Left lung (tissue), 10 donors: ENCODE measurements around the gene TSPAN5. TPM values are rescaled to one million over a fixed set of nuclear protein-coding genes. Genes with fewer than 3 reads are reported as not detected.

Experiments
- ATAC-seq: fragments of 200-7000 bp; cut with Tn5 transposase; one replicate; pipeline ENCODE4 v1.9.1; 2020; ENCODE audit warnings: moderate library complexity
- DNase-seq, 4 donors: peaks; one replicate each; pipeline ENCODE4 v3.0.0-alpha.2; 2013 to 2020
- H3K27ac ChIP-seq, 2 donors: fragments of 200-600 bp; sonication (generic) in 1 of 2; one replicate each; pipeline versions ENCODE4 v1.5.0 to v1.8.0; 2020 to 2021
- H3K27me3 ChIP-seq, 2 donors: fragments of 200-600 bp; sonication (generic) in 1 of 2; one replicate each; pipeline versions ENCODE4 v1.5.0 to v1.8.0; 2020 to 2021
- H3K36me3 ChIP-seq, 2 donors: fragments of 200-600 bp; sonication (generic) in 1 of 2; one replicate each; pipeline versions ENCODE4 v1.5.0 to v1.8.0; 2020 to 2021
- H3K4me1 ChIP-seq, 2 donors: fragments of 200-600 bp; one replicate each; pipeline ENCODE4 v1.8.0; 2021
- H3K4me3 ChIP-seq, 2 donors: fragments of 200-600 bp; sonication (generic) in 1 of 2; one replicate each; pipeline versions ENCODE4 v1.5.0 to v1.8.0; 2020 to 2021; ENCODE audit warnings: mild to moderate bottlenecking in 1 of 2
- H3K9me3 ChIP-seq, 2 donors: fragments of 200-600 bp; sonication (generic) in 1 of 2; one replicate each; pipeline versions ENCODE4 v1.5.0 to v1.8.0; 2020 to 2021
- CTCF ChIP-seq, 2 donors: fragments of 200-600 bp; sonication (generic) in 1 of 2; IDR thresholded peaks; one replicate each; pipeline versions ENCODE4 v1.5.0 to v1.8.0; 2021; ENCODE audit warnings: antibody characterized with exemption in 2 of 2
- intact Hi-C, 2 donors: fragments of 100-400 bp; cut with DNase I; formaldehyde crosslinking; loops; one replicate each; pipeline versions ENCODE4 v1.11.2 to v1.14.2; 2022
- polyA plus RNA-seq, 6 donors: library from polyadenylated mRNA; unstranded; fragments of 120-200 nt; gene quantifications; one replicate each; pipeline ENCODE4 v1.2.1, GENCODE V29; 2013; ENCODE audit not compliant: insufficient read length in 6 of 6
- total RNA-seq, 2 donors: library from RNA; stranded (reverse); fragmentation: NEBNext Ultra II Directional; extraction: Animal tissue kit (Norgen Biotek cat#: 25700); gene quantifications; one replicate each; pipeline ENCODE4 v1.2.1, GENCODE V29; 2021
- donor health status: DM: no; HTN: yes; CAD: no.
- donor health status: DM: no; HTN: no; CAD: no.

TSPAN5 gene
- total and polyA plus RNA-seq, 8 donors: 11.9 to 36.5 (median 31.7) TPM

DNA sequence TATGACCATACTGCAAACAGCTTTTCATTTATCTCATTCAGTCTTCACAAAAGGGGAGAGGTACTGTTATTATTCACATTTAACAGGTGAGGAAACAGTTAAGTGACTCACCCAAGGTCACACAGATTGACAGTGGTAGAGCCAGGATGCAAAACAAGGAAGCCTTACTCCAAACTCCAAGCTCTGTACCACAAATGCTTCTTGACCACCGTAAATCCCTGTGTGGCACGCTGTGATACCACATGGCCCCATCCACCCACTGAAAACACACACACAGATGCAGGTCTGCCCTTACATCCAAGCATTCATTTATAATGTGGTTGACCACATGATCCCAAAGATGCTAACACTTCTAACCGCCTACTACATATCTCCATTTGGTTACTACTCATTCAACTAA lies 129.5 kb downstream of the TSPAN5 start:
- Histone ChIP-seq H3K27ac (no peak overlapping the region), H3K9me3 (no peaks in the 10 kb centered on the region), H3K4me1 (no peaks in the 10 kb centered on the region), H3K27me3 (no peaks in the 10 kb centered on the region), H3K36me3 (no peaks in the 10 kb centered on the region), H3K4me3 (no peak overlapping the region)
- ATAC-seq (no peak), DNase-seq (no peak)
- TF ChIP-seq CTCF (IDR thresholded peaks at IDR 0.05): no peak
- intact Hi-C loops: no loop called here

- no peak for ATAC-seq
- no peaks in the 10 kb centered on the region for H3K4me1 ChIP-seq
Measured at GRCh38 chr4:98527534-98528269, 130.7 kb downstream of the TSPAN5 start.

GRCh38 chr4:98524230-98524629 lies 134.2 kb downstream of the TSPAN5 start:
- TF ChIP-seq CTCF (IDR thresholded peaks at IDR 0.05): no peak

More at GRCh38 chr4:98527534-98528269, 130.7 kb downstream of the TSPAN5 start:
- DNase-seq: no peak
- no peaks in the 10 kb centered on the region for H3K27me3 ChIP-seq
- H3K9me3 ChIP-seq: no peaks in the 10 kb centered on the region
- no peaks in the 10 kb centered on the region for H3K36me3 ChIP-seq
- no peak overlapping the region for H3K4me3 ChIP-seq
- no peak overlapping the region for H3K27ac ChIP-seq
- intact Hi-C loops: no loop called here
- TF ChIP-seq CTCF (IDR thresholded peaks at IDR 0.05): no peak

GRCh38 chr4:98522636-98523395 lies 135.6 kb downstream of the TSPAN5 start:
- TF ChIP-seq CTCF (IDR thresholded peaks at IDR 0.05): no peak
- no peaks in the 10 kb centered on the region for H3K36me3 ChIP-seq
- no peaks in the 10 kb centered on the region for H3K9me3 ChIP-seq
- no peaks in the 10 kb centered on the region for H3K27me3 ChIP-seq
- no peak overlapping the region for H3K27ac ChIP-seq
- no peak overlapping the region for H3K4me3 ChIP-seq
- ATAC-seq: no peak
- no peaks in the 10 kb centered on the region for H3K4me1 ChIP-seq
- DNase-seq: no peak
- intact Hi-C loops: no loop called here

More at GRCh38 chr4:98524230-98524629, 134.2 kb downstream of the TSPAN5 start:
- DNase-seq (no peak), ATAC-seq (no peak)
- Histone ChIP-seq H3K36me3 (no peaks in the 10 kb centered on the region), H3K4me1 (no peaks in the 10 kb centered on the region), H3K27ac (no peak overlapping the region), H3K9me3 (no peaks in the 10 kb centered on the region), H3K27me3 (no peaks in the 10 kb centered on the region), H3K4me3 (no peak overlapping the region)
- intact Hi-C loops: no loop called here

DNA sequence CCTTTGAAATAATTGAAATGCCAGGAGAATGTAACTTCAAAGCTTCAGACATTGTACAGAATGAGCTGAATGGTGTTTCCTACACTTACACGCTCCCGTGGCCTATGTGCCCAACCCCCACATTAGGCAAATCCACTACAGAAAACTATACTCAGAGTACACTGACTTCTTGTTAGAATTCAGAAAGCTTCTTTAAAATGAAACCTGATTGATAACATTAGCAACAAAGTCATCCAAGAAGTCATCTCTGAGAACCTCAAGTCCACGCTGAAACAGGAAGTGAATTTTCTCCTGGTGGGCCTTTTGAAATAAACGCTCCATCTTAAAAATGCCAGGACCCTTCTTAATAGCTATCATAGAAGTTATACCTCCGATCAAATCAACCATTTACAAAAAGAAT lies 136.3 kb downstream of the TSPAN5 start:
- H3K9me3 ChIP-seq: peaks cover 0 to under 1% of the 10 kb centered on the region in 2 donors
- H3K4me3 ChIP-seq: no peak overlapping the region
- ATAC-seq (no peak), DNase-seq (no peak)
- H3K4me1 ChIP-seq: no peaks in the 10 kb centered on the region
- intact Hi-C loops: no loop called here
- H3K27me3 ChIP-seq: no peaks in the 10 kb centered on the region
- no peak for TF ChIP-seq CTCF (IDR thresholded peaks at IDR 0.05)
- H3K36me3 ChIP-seq: no peaks in the 10 kb centered on the region
- H3K27ac ChIP-seq: no peak overlapping the region
